Right renal cortex interstitium (tissue), 3 donors: Measurements from ENCODE around the gene AP5B1. TPM values are rescaled to one million over a fixed set of nuclear protein-coding genes. Genes with fewer than 3 reads are reported as not detected.
"Not testable (repeated sequence)": the region's sequence is repeated elsewhere in the genome, so short reads cannot be mapped to it uniquely, and the experiment has no call there.

ENCODE experiments used
- DNase-seq, 3 donors: peaks; one replicate each; pipeline ENCODE4 v3.0.0-alpha.2; 2013; ENCODE audit warnings: low read depth in 3 of 3, low spot score in 2 of 3
- polyA plus RNA-seq, 3 donors: library from polyadenylated mRNA; unstranded; fragments of 120-200 nt; gene quantifications; one replicate each; pipeline ENCODE4 v1.2.1, GENCODE V29; 2013; ENCODE audit not compliant: insufficient read length in 3 of 3

Gene AP5B1
- polyA plus RNA-seq, 3 donors, result 5.3 to 6.3 (median 5.5) TPM

GRCh38 chr11:65767806-65768205 is 13.0 kb downstream of the AP5B1 start:
- not testable (repeated sequence) for DNase-seq

DNA sequence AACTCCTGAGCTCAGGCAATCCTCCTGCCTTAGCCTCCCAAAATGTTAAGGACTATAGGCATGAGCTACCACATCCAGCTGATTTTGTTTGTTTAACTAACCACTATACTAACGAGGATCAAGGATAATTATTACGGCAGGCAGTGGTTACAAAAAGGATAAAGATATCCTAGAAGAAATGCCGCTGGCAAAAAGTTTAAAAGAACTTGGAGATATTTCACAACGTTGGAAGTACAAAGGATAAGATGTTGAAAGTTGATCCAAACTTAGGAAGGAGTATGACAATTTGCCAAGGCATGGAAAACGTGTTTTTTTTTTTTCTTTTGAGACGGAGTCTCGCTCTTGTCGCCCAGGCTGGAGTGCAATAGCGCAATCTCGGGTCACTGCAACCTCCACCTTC is 13.4 kb downstream of the AP5B1 start:
- no peak for DNase-seq

- DNase-seq, result no peak
These were observed 14.2 kb downstream of the AP5B1 start for GRCh38 chr11:65766535-65766934.

GRCh38 chr11:65764434-65764833 is 16.3 kb downstream of the AP5B1 start:
- no peak for DNase-seq

DNA sequence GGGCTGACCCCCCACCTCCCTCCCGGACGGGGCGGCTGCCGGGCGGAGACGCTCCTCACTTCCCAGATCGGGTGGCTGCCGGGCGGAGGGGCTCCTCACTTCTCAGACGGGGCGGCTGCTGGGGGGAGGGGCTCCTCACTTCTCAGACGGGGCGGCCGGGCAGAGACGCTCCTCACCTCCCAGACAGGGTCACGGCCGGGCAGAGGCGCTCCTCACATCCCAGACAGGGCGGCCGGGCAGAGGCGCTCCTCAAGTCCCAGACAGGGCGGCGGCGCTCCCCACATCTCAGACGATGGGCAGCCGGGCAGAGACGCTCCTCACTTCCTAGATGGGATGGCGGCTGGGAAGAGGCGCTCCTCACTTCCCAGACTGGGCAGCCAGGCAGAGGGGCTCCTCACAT is 18.0 kb downstream of the AP5B1 start:
- DNase-seq, result not testable (repeated sequence)

DNA sequence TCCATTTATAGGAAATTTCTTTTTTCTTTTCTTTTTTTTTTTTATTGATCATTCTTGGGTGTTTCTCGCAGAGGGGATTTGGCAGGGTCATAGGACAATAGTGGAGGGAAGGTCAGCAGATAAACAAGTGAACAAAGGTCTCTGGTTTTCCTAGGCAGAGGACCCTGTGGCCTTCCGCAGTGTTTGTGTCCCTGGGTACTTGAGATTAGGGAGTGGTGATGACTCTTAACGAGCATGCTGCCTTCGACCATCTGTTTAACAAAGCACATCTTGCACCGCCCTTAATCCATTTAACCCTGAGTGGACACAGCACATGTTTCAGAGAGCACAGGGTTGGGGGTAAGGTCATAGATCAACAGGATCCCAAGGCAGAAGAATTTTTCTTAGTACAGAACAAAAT is 18.6 kb downstream of the AP5B1 start:
- DNase-seq, result not testable (repeated sequence)

DNA sequence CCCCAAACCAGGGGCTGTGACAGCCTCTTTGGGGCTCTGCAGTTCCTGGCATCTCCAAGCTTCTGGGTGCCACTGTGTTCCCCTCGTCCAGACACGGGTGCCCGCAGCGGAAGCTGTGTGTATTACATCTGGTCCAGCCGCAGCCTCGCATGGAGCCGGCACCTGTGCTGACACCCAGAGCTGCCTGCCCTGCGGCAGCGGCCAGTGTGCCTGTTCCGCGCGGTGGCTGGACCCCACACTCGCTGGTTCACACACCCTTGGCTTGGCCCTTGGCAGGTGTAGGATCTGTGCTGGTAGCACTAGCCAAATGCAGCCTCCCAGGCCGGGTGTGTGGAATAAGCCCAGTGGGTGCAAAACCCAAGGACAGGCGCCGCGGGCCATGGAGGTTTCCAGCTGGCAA is 35.7 kb downstream of the AP5B1 start:
- DNase-seq, result no peak

GRCh38 chr11:65744699-65745042 is 36.1 kb downstream of the AP5B1 start:
- DNase-seq, result no peak

GRCh38 chr11:65744026-65744698 is 36.6 kb downstream of the AP5B1 start:
- DNase-seq, result no peak

- no peak for DNase-seq
These were observed 37.1 kb downstream of the AP5B1 start for GRCh38 chr11:65743681-65744025.

GRCh38 chr11:65742353-65742752 is 38.4 kb downstream of the AP5B1 start:
- DNase-seq, result no peak

DNA sequence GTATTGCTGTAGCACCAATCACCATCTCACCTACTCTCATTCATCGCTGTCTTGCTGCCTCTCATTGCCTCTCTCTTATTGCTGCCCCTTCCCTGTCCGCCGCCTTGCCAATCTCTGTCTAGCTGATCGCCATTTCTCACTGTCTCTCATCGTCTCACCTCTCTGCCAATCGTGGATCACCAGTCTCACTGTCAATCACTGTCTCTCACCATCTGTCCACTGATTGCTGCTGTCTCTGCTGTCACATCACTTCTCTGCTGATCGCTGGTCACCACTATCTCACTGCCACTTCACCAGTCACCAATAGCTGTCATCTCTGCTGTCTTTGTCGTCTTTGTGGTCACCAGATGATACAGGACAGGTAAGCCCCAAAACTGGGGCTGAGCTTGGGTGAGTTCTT is 39.6 kb downstream of the AP5B1 start:
- DNase-seq, result no peak

DNA sequence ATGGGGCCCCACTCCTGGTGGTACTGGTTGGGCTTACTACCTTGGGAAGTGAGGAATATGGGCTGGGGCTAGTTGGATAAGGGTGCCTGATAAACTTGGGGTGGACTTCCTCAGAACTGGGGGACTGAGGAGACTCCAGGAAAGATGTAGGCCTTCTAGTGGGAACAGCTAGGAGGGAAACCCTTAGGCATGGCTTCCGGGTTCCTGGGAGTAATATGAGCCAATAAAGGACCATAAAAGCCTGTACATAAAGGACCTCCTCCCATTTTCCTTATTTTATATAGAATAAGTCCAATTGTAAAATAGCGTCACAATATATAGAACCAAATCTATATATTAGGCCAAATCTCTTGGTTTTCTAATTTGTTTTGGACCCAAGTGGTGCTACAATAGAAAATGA is 41.8 kb downstream of the AP5B1 start:
- DNase-seq, result no peak

DNA sequence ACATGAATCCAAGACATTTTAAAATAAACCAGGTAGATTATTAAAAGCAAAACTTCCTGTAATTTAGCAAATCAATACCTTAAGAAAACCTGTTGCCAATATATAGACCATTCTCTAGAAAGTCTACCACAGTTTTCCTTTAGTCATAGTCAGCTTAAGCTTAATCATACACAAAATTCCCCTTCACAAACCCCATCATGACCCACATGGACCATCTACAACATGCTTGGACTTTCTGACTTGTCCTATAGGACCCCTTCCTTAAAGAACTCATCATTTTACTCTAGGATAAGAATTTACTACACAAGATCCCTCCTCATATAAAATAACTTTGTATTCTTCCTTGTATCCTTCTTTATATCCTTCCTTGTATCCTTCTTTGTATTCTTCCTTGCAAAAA is 44.0 kb downstream of the AP5B1 start:
- no peak for DNase-seq

DNA sequence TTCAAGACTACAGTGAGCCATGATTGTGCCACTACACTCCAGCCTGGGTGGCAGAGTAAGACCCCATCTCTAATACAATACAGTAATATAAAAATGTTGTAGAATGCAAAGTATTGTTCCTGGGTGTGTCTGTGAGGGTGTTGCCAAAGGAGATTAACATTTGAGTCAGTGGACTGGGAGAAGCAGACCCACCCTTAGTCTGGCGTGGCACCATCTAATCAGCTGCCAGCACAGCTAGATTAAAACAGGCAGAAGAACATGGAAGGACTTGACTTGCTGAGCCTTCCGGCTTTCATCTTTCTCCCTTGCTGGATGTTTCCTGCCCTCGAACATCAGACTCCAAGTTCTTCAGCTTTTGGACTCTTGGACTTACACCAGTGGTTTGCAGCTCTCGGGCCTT is 45.7 kb downstream of the AP5B1 start:
- DNase-seq, result not testable (repeated sequence)

DNA sequence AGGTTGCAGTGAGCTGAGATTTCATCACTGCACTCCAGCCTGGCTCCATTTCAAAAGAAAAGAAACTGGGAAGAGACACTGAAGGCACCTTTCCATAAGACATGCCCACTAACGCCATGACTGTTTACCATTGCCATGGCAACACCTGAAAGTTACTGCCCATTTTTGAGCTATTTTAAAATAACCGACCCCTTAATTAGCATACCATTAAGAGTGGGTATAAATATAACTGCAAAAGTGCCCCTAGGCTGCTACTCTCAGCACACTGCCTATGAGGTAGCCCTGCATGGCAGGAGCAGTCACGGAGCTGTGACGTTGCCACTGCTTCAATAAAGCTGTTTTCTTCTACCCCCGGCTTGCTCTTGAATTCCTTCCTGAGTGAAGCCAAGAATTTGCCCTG is 50.3 kb downstream of the AP5B1 start:
- no peak for DNase-seq

DNA sequence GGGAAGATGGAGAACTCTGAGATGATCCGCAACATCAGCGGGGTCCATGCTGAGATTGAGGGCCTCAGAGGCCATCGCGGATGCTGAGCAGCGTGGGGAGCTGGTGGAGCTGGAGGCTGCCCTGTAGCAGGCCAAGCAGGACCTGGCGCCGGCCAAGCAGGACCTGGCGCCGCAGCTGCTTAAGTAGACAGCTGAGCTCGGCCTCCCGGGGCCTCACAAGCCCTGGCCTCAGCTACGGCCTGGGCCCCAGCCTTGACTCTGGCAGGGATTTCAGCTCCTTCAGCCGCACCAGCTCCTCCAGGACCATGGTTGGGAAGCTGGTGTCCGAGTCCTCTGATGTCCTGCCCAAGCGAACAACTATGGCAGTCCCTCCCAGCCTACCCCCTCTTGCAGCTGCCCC is 52.9 kb downstream of the AP5B1 start:
- no peak for DNase-seq

- DNase-seq, result no peak
These were observed 54.1 kb downstream of the AP5B1 start for GRCh38 chr11:65726660-65727059.

Other genes starting within 250 kb of the AP5B1 start
- 100 to 1,000 TPM in 1 of 3 donors, 10 to 100 TPM in 2; 88.3 to 101 (median 89.4) TPM for gene LTBP3, start 222.6 kb downstream of the AP5B1 start, polyA plus RNA-seq
- gene ZNRD2, start 210.5 kb downstream of the AP5B1 start, polyA plus RNA-seq, result 10 to 100 TPM; 42.9 to 49.8 (median 43.2) TPM
- 10 to 100 TPM; 15.8 to 22.8 (median 21.7) TPM for gene FAM89B, start 208.4 kb downstream of the AP5B1 start, polyA plus RNA-seq
- 10 to 100 TPM in 2 of 3 donors, 1 to 10 TPM in 1; 9.4 to 12.3 (median 11.0) TPM for gene EHBP1L1, start 204.9 kb downstream of the AP5B1 start, polyA plus RNA-seq
- gene KCNK7, start 185.2 kb downstream of the AP5B1 start, polyA plus RNA-seq, result under 1 TPM in 1 of 3 donors, not detected in 2; 0.21 TPM
- gene MAP3K11, start 166.8 kb downstream of the AP5B1 start, polyA plus RNA-seq, result 10 to 100 TPM; 29.4 to 37.2 (median 31.0) TPM
- gene PCNX3, start 165.2 kb downstream of the AP5B1 start, polyA plus RNA-seq, result 10 to 100 TPM; 22.2 to 25.1 (median 23.1) TPM
- 10 to 100 TPM; 22.5 to 30.5 (median 24.7) TPM for gene SIPA1, start 142.9 kb downstream of the AP5B1 start, polyA plus RNA-seq
- gene RELA, start 118.1 kb downstream of the AP5B1 start, polyA plus RNA-seq, result 10 to 100 TPM; 42.6 to 47.1 (median 44.2) TPM
- gene KAT5, start 68.7 kb downstream of the AP5B1 start, polyA plus RNA-seq, result 10 to 100 TPM; 64.9 to 72.9 (median 69.0) TPM
- gene RNASEH2C, start 60.2 kb downstream of the AP5B1 start, polyA plus RNA-seq, result 10 to 100 TPM; 28.3 to 39.1 (median 35.1) TPM
- gene OVOL1, start 6.1 kb upstream of the AP5B1 start, polyA plus RNA-seq, result 10 to 100 TPM in 2 of 3 donors, 1 to 10 TPM in 1; 9.3 to 12.8 (median 12.6) TPM
- gene SNX32, start 53.0 kb upstream of the AP5B1 start, polyA plus RNA-seq, result 1 to 10 TPM; 1.3 to 2.7 (median 1.6) TPM
- 100 to 1,000 TPM; 744 to 846 (median 760) TPM for gene CFL1, start 77.2 kb upstream of the AP5B1 start, polyA plus RNA-seq
- 10 to 100 TPM; 43.5 to 50.8 (median 48.1) TPM for gene MUS81, start 79.5 kb upstream of the AP5B1 start, polyA plus RNA-seq
- 10 to 100 TPM; 95.8 to 98.0 (median 96.3) TPM for gene EFEMP2, start 91.8 kb upstream of the AP5B1 start, polyA plus RNA-seq
- gene CTSW, start 98.9 kb upstream of the AP5B1 start, polyA plus RNA-seq, result 1 to 10 TPM; 1.0 to 1.2 (median 1.2) TPM
- 10 to 100 TPM; 90.0 to 97.3 (median 94.2) TPM for gene FIBP, start 107.5 kb upstream of the AP5B1 start, polyA plus RNA-seq
- 1 to 10 TPM; 6.7 to 8.3 (median 8.0) TPM for gene CCDC85B, start 109.7 kb upstream of the AP5B1 start, polyA plus RNA-seq
- gene FOSL1, start 119.4 kb upstream of the AP5B1 start, polyA plus RNA-seq, result under 1 TPM in 1 of 3 donors, not detected in 2; 0.11 TPM
- 10 to 100 TPM; 33.8 to 38.1 (median 36.0) TPM for gene C11orf68, start 138.1 kb upstream of the AP5B1 start, polyA plus RNA-seq
- 10 to 100 TPM; 65.8 to 84.6 (median 75.8) TPM for gene DRAP1, start 138.4 kb upstream of the AP5B1 start, polyA plus RNA-seq
- not detected for gene TSGA10IP, start 164.5 kb upstream of the AP5B1 start, polyA plus RNA-seq
- gene SART1, start 180.8 kb upstream of the AP5B1 start, polyA plus RNA-seq, result 10 to 100 TPM; 42.9 to 43.7 (median 43.2) TPM
- gene EIF1AD, start 221.2 kb upstream of the AP5B1 start, polyA plus RNA-seq, result 10 to 100 TPM; 25.8 to 31.3 (median 29.9) TPM
- gene BANF1, start 221.5 kb upstream of the AP5B1 start, polyA plus RNA-seq, result 100 to 1,000 TPM; 263 to 275 (median 271) TPM
- not detected for gene CST6, start 231.0 kb upstream of the AP5B1 start, polyA plus RNA-seq
- gene CATSPER1, start 245.5 kb upstream of the AP5B1 start, polyA plus RNA-seq, result not detected